Pancreas (tissue), 10 donors: Measurements from ENCODE around the gene NDC1. TPM values are rescaled to one million over a fixed set of nuclear protein-coding genes. Genes with fewer than 3 reads are reported as not detected.

Source experiments
- ATAC-seq, 4 donors: fragments of 200-7000 bp; cut with Tn5 transposase; one replicate each; pipeline versions ENCODE4 v1.8.0 to v1.9.1; 2020; ENCODE audit warnings: mild to moderate bottlenecking in 4 of 4, moderate library complexity in 4 of 4
- DNase-seq, 6 donors: peaks; one replicate each; pipeline ENCODE4 v3.0.0-alpha.2; 2020
- FAIRE-seq: peaks from 2 replicates; lab custom pipeline; 2012; peaks lifted over from hg19 to GRCh38; lab: Jason Lieb, UNC
- H3K27ac ChIP-seq, 4 donors: fragments of 200-600 bp; sonication (generic); 1 replicate in 3 of 4; 2 replicates in 1 of 4; pipeline versions ENCODE4 v1.5.0 to v1.8.0; 2020
- H3K27me3 ChIP-seq, 4 donors: fragments of 200-600 bp; one replicate each; pipeline ENCODE4 v1.8.0; 2021
- H3K36me3 ChIP-seq, 3 donors: fragments of 200-600 bp; sonication (generic) in 1 of 3; one replicate each; pipeline versions ENCODE4 v1.5.0 to v1.8.0; 2020 to 2021
- H3K4me1 ChIP-seq, 3 donors: fragments of 200-600 bp; one replicate each; pipeline ENCODE4 v1.8.0; 2021
- H3K4me3 ChIP-seq, 4 donors: fragments of 200-600 bp; sonication (generic) in 2 of 4; one replicate each; pipeline versions ENCODE4 v1.5.0 to v1.8.0; 2020 to 2021
- H3K9me3 ChIP-seq, 4 donors: fragments of 200-600 bp; one replicate each; pipeline ENCODE4 v1.8.0; 2021
- WGBS, 2 donors: extraction: QIAGEN DNeasy Blood & Tissue Kit; methylation state at CpG; one replicate each; pipeline ENCODE4 v1.1.7; 2013; 5-methylcytosine and 5-hydroxymethylcytosine counted together
- intact Hi-C, 3 donors: fragments of 100-400 bp; cut with DNase I; formaldehyde crosslinking; loops; one replicate each; pipeline versions ENCODE4 v1.11.1 to v1.14.2; 2022
- polyA plus RNA-seq, 2 donors: library from polyadenylated mRNA; stranded (reverse); fragments of 200-250 nt; gene quantifications; one replicate each; pipeline ENCODE4 v1.2.3, GENCODE V29; 2013
- total RNA-seq, 6 donors: library from RNA; stranded (reverse); fragmentation: NEBNext Ultra II Directional in 4 of 6; extraction: Animal tissue kit (Norgen Biotek cat#: 25700) in 4 of 6; gene quantifications; one replicate each; pipeline versions ENCODE4 v1.2.1 to v1.2.4, GENCODE V29; 2021 to 2023
- TF ChIP-seq, protein P1 (sequence below), 4 donors: fragments of 200-600 bp; sonication (generic) in 3 of 4; IDR thresholded peaks; one replicate each; pipeline versions ENCODE4 v1.5.0 to v1.8.0; 2021; ENCODE audit warnings: antibody characterized with exemption in 4 of 4
- donor health status: healthy with polysubstance abuse.
- donor health status: DM: no; HTN: no; CAD: no; lungs with moderate emphysema.
- donor health status: DM: no; HTN: no; CAD: no.
- donor health status: control.
- donor health status: control.
- donor health status: Bipolar disorder and iron deficiency.
- donor health status: DM: yes; HTN: yes; CAD: no.
- donor health status: DM: no; HTN: no; CAD: no.
- donor health status: DM: no; HTN: no; CAD: no.
- donor health status: DM: yes; HTN: yes; CAD: no.

The NDC1 gene
- total and polyA plus RNA-seq, 8 donors = 1.6 to 7.4 (median 4.7) TPM

- Histone ChIP-seq H3K4me3 (no peak overlapping the region), H3K4me1 (no peaks in the 10 kb centered on the region), H3K27ac (no peak overlapping the region), H3K36me3 (peaks cover 0 to 4% (median 0%) of the 10 kb centered on the region in 3 donors), H3K27me3 (no peaks in the 10 kb centered on the region), H3K9me3 (no peaks in the 10 kb centered on the region)
- WGBS, 2 donors = 59 to 96% methylated on average over 1 of the region's 1 CpG
- TF ChIP-seq, protein P1, sequence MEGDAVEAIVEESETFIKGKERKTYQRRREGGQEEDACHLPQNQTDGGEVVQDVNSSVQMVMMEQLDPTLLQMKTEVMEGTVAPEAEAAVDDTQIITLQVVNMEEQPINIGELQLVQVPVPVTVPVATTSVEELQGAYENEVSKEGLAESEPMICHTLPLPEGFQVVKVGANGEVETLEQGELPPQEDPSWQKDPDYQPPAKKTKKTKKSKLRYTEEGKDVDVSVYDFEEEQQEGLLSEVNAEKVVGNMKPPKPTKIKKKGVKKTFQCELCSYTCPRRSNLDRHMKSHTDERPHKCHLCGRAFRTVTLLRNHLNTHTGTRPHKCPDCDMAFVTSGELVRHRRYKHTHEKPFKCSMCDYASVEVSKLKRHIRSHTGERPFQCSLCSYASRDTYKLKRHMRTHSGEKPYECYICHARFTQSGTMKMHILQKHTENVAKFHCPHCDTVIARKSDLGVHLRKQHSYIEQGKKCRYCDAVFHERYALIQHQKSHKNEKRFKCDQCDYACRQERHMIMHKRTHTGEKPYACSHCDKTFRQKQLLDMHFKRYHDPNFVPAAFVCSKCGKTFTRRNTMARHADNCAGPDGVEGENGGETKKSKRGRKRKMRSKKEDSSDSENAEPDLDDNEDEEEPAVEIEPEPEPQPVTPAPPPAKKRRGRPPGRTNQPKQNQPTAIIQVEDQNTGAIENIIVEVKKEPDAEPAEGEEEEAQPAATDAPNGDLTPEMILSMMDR (IDR thresholded peaks at IDR 0.05) = no peak
- DNase-seq (no peak), ATAC-seq (no peak), FAIRE-seq (no peak)
- intact Hi-C loops = no loop called here
These were observed 60.8 kb downstream of the NDC1 start for GRCh38 chr1:53777272-53777671.

- ATAC-seq = no peak
- WGBS, 2 donors = 85 to 94% methylated on average over 2 of the region's 2 CpGs
- TF ChIP-seq, protein P1 (IDR thresholded peaks at IDR 0.05) = no peak
These were observed 66.4 kb downstream of the NDC1 start for GRCh38 chr1:53771648-53772047.

GRCh38 chr1:53769780-53770179 lies 68.3 kb downstream of the NDC1 start:
- FAIRE-seq (no peak), DNase-seq (no peak), ATAC-seq (no peak)
- intact Hi-C loops = no loop called here
- Histone ChIP-seq H3K4me3 (no peak overlapping the region), H3K27ac (no peak overlapping the region), H3K4me1 (no peaks in the 10 kb centered on the region), H3K36me3 (no peaks in the 10 kb centered on the region), H3K9me3 (no peaks in the 10 kb centered on the region), H3K27me3 (no peaks in the 10 kb centered on the region)
- WGBS, 2 donors = 99 to 100% methylated on average over 1 of the region's 1 CpG
- TF ChIP-seq, protein P1 (IDR thresholded peaks at IDR 0.05) = no peak

More at GRCh38 chr1:53771648-53772047, 66.4 kb downstream of the NDC1 start:
- intact Hi-C loops = no loop called here
- H3K27me3 ChIP-seq = no peaks in the 10 kb centered on the region
- FAIRE-seq = no peak
- no peaks in the 10 kb centered on the region for H3K9me3 ChIP-seq
- no peak for DNase-seq
- H3K27ac ChIP-seq = no peak overlapping the region
- H3K4me3 ChIP-seq = no peak overlapping the region
- no peaks in the 10 kb centered on the region for H3K4me1 ChIP-seq
- no peaks in the 10 kb centered on the region for H3K36me3 ChIP-seq

DNA sequence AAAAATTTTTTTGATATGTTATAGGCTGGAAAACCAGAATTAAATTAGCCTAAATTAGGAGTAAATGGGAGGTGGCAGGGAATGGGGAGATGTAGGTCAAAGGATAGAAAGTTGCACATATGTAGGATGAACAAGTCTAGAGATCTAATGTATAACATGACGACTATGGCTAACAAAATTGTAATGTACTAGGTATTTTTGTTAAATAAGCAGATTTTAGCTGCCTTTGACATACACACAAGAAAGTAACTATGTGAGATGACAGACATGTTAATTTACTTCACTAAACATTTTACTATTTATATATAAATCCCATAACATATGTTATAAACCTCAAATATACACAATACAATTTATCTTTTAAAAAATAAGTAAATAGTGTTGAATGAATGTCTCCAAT lies 68.9 kb downstream of the NDC1 start:
- no peak for ATAC-seq
- FAIRE-seq = no peak
- Histone ChIP-seq H3K4me1 (no peaks in the 10 kb centered on the region), H3K9me3 (no peaks in the 10 kb centered on the region), H3K36me3 (no peaks in the 10 kb centered on the region), H3K27me3 (no peaks in the 10 kb centered on the region), H3K4me3 (no peak overlapping the region), H3K27ac (no peak overlapping the region)
- TF ChIP-seq, protein P1 (IDR thresholded peaks at IDR 0.05) = no peak
- intact Hi-C loops = no loop called here
- DNase-seq = no peak
- WGBS, 2 donors = 97 to 98% methylated on average over 1 of the region's 1 CpG

DNA sequence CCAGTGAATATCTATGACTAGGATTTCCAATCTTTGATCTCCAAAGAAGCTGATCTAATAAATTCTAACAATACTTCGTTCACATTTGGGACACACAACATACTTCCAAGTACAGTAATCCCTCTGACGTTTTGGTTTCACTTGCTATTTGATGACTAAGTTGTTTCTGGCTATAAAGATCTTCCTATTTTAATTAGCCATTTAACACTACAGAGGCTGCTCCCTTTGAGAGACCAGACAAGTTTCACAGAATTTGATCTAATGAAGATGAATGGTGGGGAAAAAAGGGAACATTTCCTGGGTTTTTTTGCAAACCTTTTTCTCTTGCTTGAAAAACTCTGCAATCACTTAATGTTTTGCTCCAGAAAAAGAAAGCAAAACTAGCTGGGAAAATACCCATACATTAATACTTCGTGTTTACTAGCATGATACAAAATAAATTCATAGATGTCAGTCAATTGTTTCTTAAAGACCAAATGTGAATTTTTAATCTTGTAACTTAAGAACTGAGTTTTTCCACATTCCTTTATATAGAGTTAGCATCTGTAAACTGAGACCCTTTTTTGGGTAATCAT lies 71.2 kb downstream of the NDC1 start:
- no peaks in the 10 kb centered on the region for H3K36me3 ChIP-seq
- 61 to 65% methylated on average over 3 of the region's 3 CpGs for WGBS, 2 donors
- H3K9me3 ChIP-seq = no peaks in the 10 kb centered on the region
- no peaks in the 10 kb centered on the region for H3K4me1 ChIP-seq
- no peak for FAIRE-seq
- ATAC-seq = no peak
- no peak overlapping the region for H3K27ac ChIP-seq
- no peak overlapping the region for H3K4me3 ChIP-seq
- H3K27me3 ChIP-seq = no peaks in the 10 kb centered on the region
- intact Hi-C loops = no loop called here
- no peak for DNase-seq
- TF ChIP-seq, protein P1 (IDR thresholded peaks at IDR 0.05) = no peak
